ENCODE results near the gene TMEM108. TPM values are rescaled to one million over a fixed set of nuclear protein-coding genes. Genes with fewer than 3 reads are reported as not detected.

Gene TMEM108
- total and polyA plus RNA-seq, 11 donors: 0.14 to 2.8 (median 0.57) TPM

DNA sequence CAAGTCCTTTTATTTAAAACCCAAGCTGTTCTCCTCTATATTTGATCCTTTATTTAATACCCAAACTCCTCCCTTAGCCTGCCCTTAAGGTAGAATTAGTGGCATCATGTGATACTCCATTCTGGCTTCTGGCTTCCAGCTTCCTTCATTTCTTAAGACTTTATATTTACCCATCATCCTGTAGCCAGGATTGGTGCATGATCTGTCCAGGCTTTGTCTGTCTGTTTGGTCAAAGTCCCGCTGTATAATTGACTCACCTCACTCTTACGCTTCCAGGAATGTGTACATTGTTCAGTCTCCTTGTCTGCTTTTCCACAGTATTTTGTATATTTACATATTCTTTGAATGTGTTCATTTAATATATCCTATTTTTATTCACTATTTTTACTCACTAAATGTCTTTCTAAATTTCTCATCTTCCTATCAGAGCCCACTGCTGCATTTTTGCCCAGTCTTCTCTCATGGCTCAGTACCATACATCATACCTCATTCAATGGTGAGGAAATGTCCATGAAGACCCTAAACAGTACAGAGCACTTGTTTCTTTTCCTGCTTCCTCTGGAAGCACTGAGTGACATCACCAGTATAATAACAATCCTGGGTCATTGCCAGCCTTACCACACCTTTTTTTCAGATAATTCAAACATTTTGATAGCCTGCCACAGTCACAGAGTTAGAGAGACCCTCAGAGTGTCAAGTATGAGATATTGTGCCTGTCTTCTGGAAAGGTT is 31.5 kb downstream of the TMEM108 start:
- no peaks in the 10 kb centered on the region for H3K4me1 ChIP-seq
- H3K36me3 ChIP-seq: no peaks in the 10 kb centered on the region
- TF ChIP-seq POLR2A (IDR thresholded peaks at IDR 0.05): no peak
- ATAC-seq: no peak
- 92 to 99% (median 94%) methylated on average over 2 of the region's 2 CpGs for WGBS, 4 donors
- no peaks in the 10 kb centered on the region for H3K9me3 ChIP-seq
- no peaks in the 10 kb centered on the region for H3K27me3 ChIP-seq
- H3K4me3 ChIP-seq: no peak overlapping the region
- no peak for DNase-seq
- no peak overlapping the region for H3K27ac ChIP-seq
- intact Hi-C loops (cut with DNase I): no loop called here

DNA sequence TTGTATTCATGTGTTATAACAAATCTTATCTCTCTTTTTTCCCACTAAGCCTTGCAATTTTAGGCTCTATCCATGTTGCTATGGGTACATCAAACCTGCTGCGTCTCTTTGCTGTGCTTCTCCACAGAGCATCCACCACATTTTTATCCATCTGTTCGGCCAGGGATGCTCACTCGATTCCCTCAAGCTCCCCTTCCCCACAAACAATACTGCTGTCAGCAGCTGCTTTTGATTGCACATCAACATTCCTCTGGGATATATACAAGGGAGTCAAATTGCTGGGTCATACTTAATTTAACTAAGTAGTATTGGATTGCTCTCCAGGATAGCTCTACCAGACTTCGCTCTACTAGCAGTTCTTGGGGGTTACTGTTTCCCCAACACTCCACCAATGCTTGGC is 36.8 kb downstream of the TMEM108 start:
- 78 to 81% (median 79%) methylated on average over 4 of the region's 4 CpGs for WGBS, 4 donors
- H3K36me3 ChIP-seq: no peaks in the 10 kb centered on the region
- no peaks in the 10 kb centered on the region for H3K4me1 ChIP-seq
- no peaks in the 10 kb centered on the region for H3K9me3 ChIP-seq
- DNase-seq (no peak), ATAC-seq (no peak)
- no peak overlapping the region for H3K27ac ChIP-seq
- TF ChIP-seq CTCF (IDR thresholded peaks at IDR 0.05): no peak
- no peak for TF ChIP-seq POLR2A (IDR thresholded peaks at IDR 0.05)
- intact Hi-C loops (cut with DNase I): no loop called here
- H3K27me3 ChIP-seq: no peaks in the 10 kb centered on the region
- no peak overlapping the region for H3K4me3 ChIP-seq

DNA sequence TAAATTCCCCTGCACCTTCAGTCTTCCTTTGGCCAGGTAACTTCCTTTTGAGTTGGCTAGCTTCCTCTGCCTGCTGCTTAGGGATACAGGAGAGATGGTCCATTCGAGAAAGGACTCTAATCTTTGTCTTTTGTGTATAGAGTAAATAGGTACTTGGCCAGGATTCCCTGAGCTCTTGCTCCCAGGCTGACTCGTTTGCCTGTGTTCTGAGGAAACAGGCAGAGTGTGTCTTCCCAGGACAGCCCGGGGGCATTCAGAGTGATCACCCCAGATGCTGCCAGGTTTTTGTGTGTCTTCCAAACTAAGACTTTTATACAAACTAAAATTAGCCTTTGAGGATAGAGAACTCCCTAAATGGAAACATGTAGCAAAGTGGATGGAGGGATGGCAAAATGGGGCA is 39.5 kb downstream of the TMEM108 start:
- Histone ChIP-seq H3K27ac (no peak overlapping the region), H3K36me3 (no peaks in the 10 kb centered on the region), H3K9me3 (peaks cover 0 to 11% (median 0%) of the 10 kb centered on the region in 12 donors), H3K27me3 (no peaks in the 10 kb centered on the region), H3K4me3 (no peak overlapping the region), H3K4me1 (no peaks in the 10 kb centered on the region)
- 57 to 69% (median 66%) methylated on average over 3 of the region's 3 CpGs for WGBS, 4 donors
- ATAC-seq (no peak), DNase-seq (no peak)
- TF ChIP-seq POLR2A (IDR thresholded peaks at IDR 0.05) (no peak), CTCF (IDR thresholded peaks at IDR 0.05) (no peak)
- intact Hi-C loops (cut with DNase I): no loop called here

- no peak for ATAC-seq
- TF ChIP-seq CTCF (IDR thresholded peaks at IDR 0.05) (no peak), POLR2A (IDR thresholded peaks at IDR 0.05) (no peak)
These were observed 41.4 kb downstream of the TMEM108 start for GRCh38 chr3:133079621-133080020.

GRCh38 chr3:133081016-133081415 is 42.8 kb downstream of the TMEM108 start:
- DNase-seq (no peak), ATAC-seq (no peak)
- H3K4me1 ChIP-seq: peaks cover 0 to 4% (median 0%) of the 10 kb centered on the region in 12 donors
- no peaks in the 10 kb centered on the region for H3K27me3 ChIP-seq
- no peaks in the 10 kb centered on the region for H3K36me3 ChIP-seq
- no peak overlapping the region for H3K27ac ChIP-seq
- 75 to 89% (median 79%) methylated on average over 7 of the region's 7 CpGs for WGBS, 4 donors
- H3K4me3 ChIP-seq: no peak overlapping the region
- peaks cover 0 to 11% (median 0%) of the 10 kb centered on the region in 12 donors for H3K9me3 ChIP-seq
- no peak for TF ChIP-seq CTCF (IDR thresholded peaks at IDR 0.05)
- no peak for TF ChIP-seq POLR2A (IDR thresholded peaks at IDR 0.05)
- intact Hi-C loops (cut with DNase I): no loop called here

More at GRCh38 chr3:133079621-133080020, 41.4 kb downstream of the TMEM108 start:
- Histone ChIP-seq H3K9me3 (peaks cover 0 to 11% (median 0%) of the 10 kb centered on the region in 12 donors), H3K27ac (no peak overlapping the region), H3K4me3 (no peak overlapping the region), H3K4me1 (peaks cover 0 to 4% (median 0%) of the 10 kb centered on the region in 12 donors), H3K27me3 (no peaks in the 10 kb centered on the region), H3K36me3 (no peaks in the 10 kb centered on the region)
- 62 to 88% (median 78%) methylated on average over 3 of the region's 3 CpGs for WGBS, 4 donors
- intact Hi-C loops (cut with DNase I): no loop called here
- DNase-seq: no peak

Data from heart left ventricle (tissue), 16 donors.